GM19023 (cell line): ENCODE results near the gene FXYD1.

Experiments used
- ATAC-seq: cut with Tn5 transposase; IDR thresholded peaks from one replicate; pipeline ENCODE4 v1.9.1; 2021; ENCODE audit warnings: mild to moderate bottlenecking, moderate library complexity; ENCODE audit not compliant: unreplicated experiment

FXYD1 gene

DNA sequence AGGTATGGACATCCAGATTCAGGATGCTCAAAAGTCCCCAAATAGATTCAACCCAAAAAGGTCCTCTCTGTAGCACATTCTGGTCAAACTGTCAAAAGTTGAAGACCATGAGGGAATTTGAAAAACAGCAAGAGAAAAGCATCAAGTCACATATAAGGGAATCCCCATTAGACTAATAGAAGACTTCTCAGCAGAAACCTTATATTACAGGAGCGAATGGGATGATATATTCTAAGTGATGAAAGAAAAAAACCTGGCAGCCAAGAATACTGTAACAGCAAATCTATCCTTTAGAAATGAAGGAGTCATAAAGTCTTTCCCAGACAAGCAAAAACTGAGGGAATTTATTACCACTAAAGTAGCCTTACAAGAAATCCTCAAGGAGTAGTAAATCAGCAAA is 45.6 kb downstream of the FXYD1 start:
- no peak for ATAC-seq

DNA sequence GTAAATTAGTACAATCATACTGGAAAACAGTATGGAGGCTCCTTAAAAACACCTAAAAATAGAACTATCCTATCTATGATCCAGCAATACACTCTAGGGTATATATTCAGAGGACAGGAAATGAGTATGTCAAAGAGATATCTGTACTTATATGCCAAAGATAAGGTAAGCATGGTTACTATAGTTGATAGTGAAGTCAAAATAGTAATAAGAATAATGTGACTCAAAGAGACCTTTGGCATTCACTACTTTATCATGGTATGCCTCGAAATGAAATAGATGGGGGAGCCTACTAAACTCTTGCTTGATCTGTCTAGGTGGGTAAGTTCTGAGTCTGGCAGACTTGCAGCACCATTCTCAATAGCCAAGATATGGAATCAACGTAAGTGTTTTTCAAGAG is 46.3 kb downstream of the FXYD1 start:
- no peak for ATAC-seq
